Calu3 (cell line): ENCODE results near the gene PLCD1. TPM values are rescaled to one million over a fixed set of nuclear protein-coding genes. Genes with fewer than 3 reads are reported as not detected.

ENCODE experiments used
- BruUV-seq: library from RNA; stranded (reverse); fragments of 400-500 nt; replicated peaks from 2 replicates; lab custom pipeline; 2021; lab: Mats Ljungman, UMichigan
- CTCF ChIA-PET: fragments of 300-600 bp; sonication (Branson Sonifier 250); formaldehyde crosslinking; loops from one replicate; lab custom pipeline; 2022; ENCODE audit warnings: antibody characterized with exemption; lab: Charles Lee
- DNase-seq: peaks from one replicate; pipeline ENCODE4 v3.0.0; 2022
- H3K27ac Mint-ChIP-seq: one replicate; pipeline ENCODE4 v1.8.0; 2022; ENCODE audit warnings: mixed read lengths; ENCODE audit not compliant: unreplicated experiment
- H3K27me3 Mint-ChIP-seq: one replicate; pipeline ENCODE4 v1.8.0; 2022; ENCODE audit warnings: mixed read lengths; ENCODE audit not compliant: unreplicated experiment
- H3K36me3 Mint-ChIP-seq: one replicate; pipeline ENCODE4 v1.8.0; 2022; ENCODE audit warnings: mild to moderate bottlenecking, moderate library complexity, mixed read lengths; ENCODE audit not compliant: insufficient read depth, unreplicated experiment
- H3K4me1 Mint-ChIP-seq: one replicate; pipeline ENCODE4 v1.8.0; 2022; ENCODE audit warnings: mild to moderate bottlenecking, low read depth, mixed read lengths; ENCODE audit not compliant: unreplicated experiment
- H3K4me3 Mint-ChIP-seq: one replicate; pipeline ENCODE4 v1.8.0; 2022; ENCODE audit warnings: mild to moderate bottlenecking, low read depth, moderate library complexity, mixed read lengths; ENCODE audit not compliant: unreplicated experiment
- H3K9me3 Mint-ChIP-seq: one replicate; pipeline ENCODE4 v1.8.0; 2022; ENCODE audit warnings: low read depth, mixed read lengths; ENCODE audit not compliant: unreplicated experiment
- intact Hi-C: fragments of 100-400 bp; cut with micrococcal nuclease; formaldehyde crosslinking; loops from one replicate; pipeline ENCODE4 v1.10.0; 2022; ENCODE audit not compliant: unreplicated experiment
- total RNA-seq: library from RNA; stranded (reverse); gene quantifications from 2 replicates; pipeline ENCODE4 v1.2.3, GENCODE V29; 2022
- TF ChIP-seq, protein P1 (sequence below): fragments of 200-600 bp; IDR thresholded peaks from one replicate; pipeline ENCODE4 v1.8.0; 2022; ENCODE audit warnings: antibody characterized with exemption; ENCODE audit not compliant: unreplicated experiment

The PLCD1 gene
- total RNA-seq, 1 experiment from 2014 or later = 9.8 TPM

DNA sequence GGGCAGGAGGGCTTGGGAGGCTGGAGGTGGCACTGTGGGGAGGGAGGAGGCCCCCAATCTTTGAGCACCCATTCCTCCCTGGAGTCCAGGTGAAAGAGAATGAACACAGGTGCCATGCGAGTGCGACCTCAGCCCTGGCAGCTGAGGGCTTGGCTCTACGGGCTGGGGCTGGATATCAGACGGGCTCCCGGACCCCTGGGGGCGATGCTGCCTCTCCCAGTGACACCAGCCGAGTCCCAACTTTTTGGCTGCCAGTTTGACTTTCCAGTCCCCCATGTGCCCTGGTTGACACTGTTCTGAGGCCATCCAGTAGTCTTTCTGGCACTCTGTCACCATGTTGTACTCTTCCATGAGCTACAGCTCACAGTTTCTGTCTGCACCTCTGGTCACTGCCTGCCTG lies 37.6 kb downstream of the PLCD1 start:
- H3K4me1 Mint-ChIP-seq = peaks cover 79% of the 10 kb centered on the region
- CTCF ChIA-PET = interaction anchor here (1.2 to 1.8 kb wide), 2 partner anchors 12 to 17 kb away, joined by 4 to 7 read pairs; no protein-coding TSS in a partner anchor
- no peaks in the 10 kb centered on the region for H3K27me3 Mint-ChIP-seq
- intact Hi-C loops = no loop called here
- TF ChIP-seq, protein P1, sequence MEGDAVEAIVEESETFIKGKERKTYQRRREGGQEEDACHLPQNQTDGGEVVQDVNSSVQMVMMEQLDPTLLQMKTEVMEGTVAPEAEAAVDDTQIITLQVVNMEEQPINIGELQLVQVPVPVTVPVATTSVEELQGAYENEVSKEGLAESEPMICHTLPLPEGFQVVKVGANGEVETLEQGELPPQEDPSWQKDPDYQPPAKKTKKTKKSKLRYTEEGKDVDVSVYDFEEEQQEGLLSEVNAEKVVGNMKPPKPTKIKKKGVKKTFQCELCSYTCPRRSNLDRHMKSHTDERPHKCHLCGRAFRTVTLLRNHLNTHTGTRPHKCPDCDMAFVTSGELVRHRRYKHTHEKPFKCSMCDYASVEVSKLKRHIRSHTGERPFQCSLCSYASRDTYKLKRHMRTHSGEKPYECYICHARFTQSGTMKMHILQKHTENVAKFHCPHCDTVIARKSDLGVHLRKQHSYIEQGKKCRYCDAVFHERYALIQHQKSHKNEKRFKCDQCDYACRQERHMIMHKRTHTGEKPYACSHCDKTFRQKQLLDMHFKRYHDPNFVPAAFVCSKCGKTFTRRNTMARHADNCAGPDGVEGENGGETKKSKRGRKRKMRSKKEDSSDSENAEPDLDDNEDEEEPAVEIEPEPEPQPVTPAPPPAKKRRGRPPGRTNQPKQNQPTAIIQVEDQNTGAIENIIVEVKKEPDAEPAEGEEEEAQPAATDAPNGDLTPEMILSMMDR = no peak
- DNase-seq = no peak
- peaks cover 60% of the 10 kb centered on the region for H3K36me3 Mint-ChIP-seq
- H3K4me3 Mint-ChIP-seq = peak overlapping the region; percentile 87
- peak overlapping the region; percentile 85 for H3K27ac Mint-ChIP-seq
- BruUV-seq = no TSS peak
- H3K9me3 Mint-ChIP-seq = no peaks in the 10 kb centered on the region

DNA sequence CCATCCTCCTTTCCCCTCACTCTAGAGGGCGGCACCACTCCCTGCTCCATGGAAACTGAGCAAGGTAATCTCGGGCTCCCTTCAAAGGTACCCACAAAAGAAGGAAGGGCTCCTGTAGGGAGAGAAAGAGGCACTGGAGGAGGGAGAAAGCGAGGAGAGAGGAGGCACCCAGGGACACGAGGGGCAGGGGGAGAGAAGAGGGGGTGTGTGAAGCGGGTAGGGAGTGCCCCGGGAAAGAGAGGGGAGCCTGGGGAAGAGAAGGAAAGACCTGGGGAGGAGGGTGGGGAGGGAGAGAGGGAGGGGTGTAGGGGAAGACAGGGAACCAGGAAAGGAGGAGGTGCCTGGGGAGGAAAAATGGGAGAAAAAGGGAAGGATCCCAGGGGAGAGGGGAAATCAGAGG lies 38.3 kb downstream of the PLCD1 start:
- H3K9me3 Mint-ChIP-seq = no peaks in the 10 kb centered on the region
- CTCF ChIA-PET = interaction anchor here (0.5 to 1.8 kb wide), 6 partner anchors 10 to 505 kb away, joined by 3 to 12 read pairs (median 3); partner anchors contain the start of gene EXOG
- peaks cover 59% of the 10 kb centered on the region for H3K36me3 Mint-ChIP-seq
- peaks cover 72% of the 10 kb centered on the region for H3K4me1 Mint-ChIP-seq
- BruUV-seq = no TSS peak
- intact Hi-C loops = no loop called here
- H3K27ac Mint-ChIP-seq = peak overlapping the region; percentile 85
- TF ChIP-seq, protein P1 = no peak
- peak overlapping the region; percentile 87 for H3K4me3 Mint-ChIP-seq
- DNase-seq = no peak
- H3K27me3 Mint-ChIP-seq = no peaks in the 10 kb centered on the region

DNA sequence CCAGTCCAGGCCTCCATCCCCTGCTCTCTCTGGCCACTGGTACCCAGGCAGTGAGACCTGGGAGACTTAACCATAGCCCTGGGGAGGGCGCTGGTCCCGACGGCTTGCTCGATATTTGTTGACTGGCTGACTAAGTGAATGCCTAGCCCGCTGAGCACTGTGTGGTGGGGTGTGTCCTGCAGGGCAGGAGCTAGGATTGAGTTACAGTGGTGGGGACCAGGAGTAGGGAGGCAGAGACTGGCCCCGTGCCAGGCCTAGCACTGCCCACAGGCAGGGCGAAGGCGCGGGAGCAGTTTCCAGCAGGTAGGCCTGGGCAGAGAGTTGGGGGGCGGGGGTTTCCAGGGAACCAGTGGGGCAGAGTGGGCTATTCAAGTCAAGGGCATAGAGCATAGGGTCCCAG lies 38.9 kb downstream of the PLCD1 start, which contains the start of gene VILL:
Gene VILL (plus strand): TSS at position 260 of the 400 bp plus-strand sequence. CDS start 2,887 bp downstream, outside the sequence.
- Mint-ChIP-seq H3K4me3 (peak within 1 kb of the TSS; percentile 87), H3K9me3 (no peaks in the 10 kb centered on the region), H3K4me1 (peaks cover 68% of the 10 kb centered on the region), H3K36me3 (peaks cover 59% of the 10 kb centered on the region), H3K27ac (peak within 1 kb of the TSS; percentile 85), H3K27me3 (no peaks in the 10 kb centered on the region)
- no TSS peak for BruUV-seq
- TF ChIP-seq, protein P1 = peak; percentile 13
- DNase-seq = peak; percentile 91
- intact Hi-C loops = no loop called here
- CTCF ChIA-PET = interaction anchor here (0.5 to 1.8 kb wide), 6 partner anchors 11 to 506 kb away, joined by 3 to 12 read pairs (median 3); partner anchors contain the start of gene EXOG

DNA sequence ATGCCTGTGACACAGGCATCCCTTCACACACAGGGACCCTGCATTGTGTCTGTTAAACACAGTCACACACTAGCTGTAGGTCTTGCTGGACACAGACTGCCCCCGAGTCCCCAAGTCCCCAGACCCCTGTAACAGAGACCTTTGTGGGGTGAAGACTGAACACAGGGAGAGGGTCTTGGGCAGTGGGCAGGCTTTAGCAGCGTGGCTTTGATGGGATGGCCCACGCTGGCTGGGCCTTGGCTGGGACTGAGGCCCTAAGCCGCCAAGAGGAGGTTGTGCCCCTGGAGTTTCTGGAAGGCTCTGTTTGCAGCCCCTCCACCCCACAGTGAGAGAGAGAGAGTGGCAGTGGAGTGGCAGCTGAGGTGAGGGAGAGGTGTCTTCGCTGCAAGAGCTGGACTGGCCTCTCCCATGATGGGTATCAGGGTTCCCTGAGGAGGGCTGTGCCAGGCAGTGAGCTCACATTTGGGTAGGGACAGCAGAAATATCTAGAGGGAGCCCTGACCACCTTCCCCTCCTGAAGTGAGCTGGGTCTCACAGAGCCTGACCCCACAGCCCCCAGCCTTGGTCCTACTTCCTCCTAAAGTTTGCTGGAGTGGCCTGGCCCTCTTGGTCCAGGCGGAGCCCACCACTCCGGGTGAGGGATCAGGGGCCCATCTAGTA lies 39.5 kb downstream of the PLCD1 start:
- no peaks in the 10 kb centered on the region for H3K9me3 Mint-ChIP-seq
- peak overlapping the region; percentile 87 for H3K4me3 Mint-ChIP-seq
- peaks cover 69% of the 10 kb centered on the region for H3K4me1 Mint-ChIP-seq
- peak overlapping the region; percentile 85 for H3K27ac Mint-ChIP-seq
- peaks cover 53% of the 10 kb centered on the region for H3K36me3 Mint-ChIP-seq
- intact Hi-C loops = no loop called here
- DNase-seq = no peak
- TF ChIP-seq, protein P1 = peak; percentile 14
- TSS peak; percentile 7 for BruUV-seq
- CTCF ChIA-PET = interaction anchor here (1.0 to 1.8 kb wide), 5 partner anchors 14 to 506 kb away, joined by 3 to 12 read pairs (median 3); partner anchors contain the start of gene EXOG
- no peaks in the 10 kb centered on the region for H3K27me3 Mint-ChIP-seq
